Suppressor macrophage treated with lipopolysaccharide for 4 hours (primary cell): ENCODE measurements around the gene WNT5B.

Source experiments
- DNase-seq: peaks from one replicate; pipeline ENCODE4 v3.0.0-alpha.2; 2020

WNT5B gene

DNA sequence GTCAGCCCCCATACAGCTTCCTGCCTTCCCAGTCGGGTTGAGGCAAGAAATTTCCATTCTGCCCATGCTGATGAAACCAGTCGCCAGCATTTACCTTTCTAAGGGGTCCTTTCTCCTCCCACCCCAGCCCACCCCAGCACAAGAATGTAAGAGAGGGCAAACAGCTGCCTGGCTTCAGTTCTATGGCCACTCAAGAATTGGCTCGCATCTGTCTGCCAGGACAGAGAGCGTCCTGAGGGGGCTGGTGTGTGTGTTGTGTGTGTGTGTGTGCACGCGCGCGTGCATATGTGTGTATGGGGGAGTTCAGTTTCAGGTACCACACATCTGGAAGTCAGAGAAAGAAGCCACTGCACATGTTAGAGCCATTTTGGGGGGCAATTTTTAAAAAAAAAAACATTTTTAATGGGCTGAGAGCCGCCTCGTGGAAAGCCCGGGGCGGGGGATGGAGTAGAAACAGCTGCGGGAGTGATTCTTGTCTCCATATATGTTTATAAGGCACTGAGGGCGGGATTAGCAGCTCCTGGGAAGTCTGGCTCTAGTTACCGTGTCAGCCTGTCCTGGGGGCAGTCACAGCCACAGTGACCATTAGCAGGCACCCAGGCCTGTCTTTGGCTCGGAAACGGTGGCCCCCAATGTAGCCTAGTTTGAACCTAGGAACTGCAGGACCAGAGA lies at the start of gene WNT5B:
Gene WNT5B (plus strand): TSS at position 566 of the 672 bp plus-strand sequence. CDS start 2,124 bp downstream, outside the sequence.
- DNase-seq, result no peak

GRCh38 chr12:1579651-1580435 lies 49.2 kb upstream of the WNT5B start:
- no peak for DNase-seq

GRCh38 chr12:1580526-1580925 lies 48.5 kb upstream of the WNT5B start:
- no peak for DNase-seq

GRCh38 chr12:1581973-1582708 lies 46.9 kb upstream of the WNT5B start:
- DNase-seq, result no peak

GRCh38 chr12:1582709-1583050 lies 46.4 kb upstream of the WNT5B start:
- DNase-seq, result no peak

GRCh38 chr12:1583421-1584078 lies 45.5 kb upstream of the WNT5B start:
- DNase-seq, result peak; percentile 93

GRCh38 chr12:1584326-1584725 lies 44.7 kb upstream of the WNT5B start:
- no peak for DNase-seq

DNA sequence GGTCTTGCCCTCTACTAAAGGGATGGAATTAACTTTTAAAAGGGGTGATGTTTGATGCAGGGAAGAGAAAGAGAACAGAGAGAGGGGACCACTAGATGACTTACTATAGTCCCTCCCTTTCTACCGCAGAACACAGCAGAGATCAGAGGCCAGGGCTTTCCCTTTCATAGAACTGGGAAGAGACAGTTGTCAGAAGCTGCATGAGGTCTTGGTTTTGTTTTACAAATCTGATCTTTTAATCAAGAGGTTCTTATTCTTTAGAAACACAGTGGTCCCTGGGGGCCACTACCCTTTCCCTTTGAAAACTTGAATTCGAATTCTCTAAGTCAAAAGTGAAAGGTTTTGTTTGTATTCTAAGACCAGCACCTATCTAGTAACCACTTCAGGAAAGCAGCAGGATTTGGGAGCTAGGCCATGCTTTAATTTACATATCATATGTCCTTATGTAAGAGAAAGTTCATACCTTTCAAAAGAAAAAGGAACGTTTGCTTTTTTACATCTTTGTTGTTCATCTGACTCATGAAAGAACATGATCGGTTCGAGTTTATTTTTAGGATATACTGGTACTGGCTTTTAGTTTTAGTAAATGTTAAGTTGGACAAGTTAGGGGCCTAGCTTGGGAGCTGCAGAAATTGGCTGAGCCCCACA lies 41.0 kb upstream of the WNT5B start:
- no peak for DNase-seq

DNA sequence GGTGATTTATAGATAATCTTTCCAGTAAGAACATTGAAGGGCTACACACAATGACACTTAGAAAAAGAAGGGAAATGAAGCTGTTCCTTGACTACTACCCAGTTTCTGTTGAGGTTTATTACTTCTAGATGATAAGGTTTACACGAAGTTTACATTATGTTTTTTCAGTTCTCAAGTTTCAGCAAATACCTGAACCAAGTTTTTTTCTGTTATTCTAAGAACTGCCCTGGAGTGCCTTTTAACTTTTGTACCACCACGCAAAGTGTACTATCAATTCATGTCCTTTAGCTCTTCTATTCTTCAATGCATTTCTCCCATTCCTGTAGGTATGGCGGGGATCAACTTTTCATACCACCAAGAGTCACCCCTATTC lies 40.5 kb upstream of the WNT5B start:
- DNase-seq, result no peak

DNA sequence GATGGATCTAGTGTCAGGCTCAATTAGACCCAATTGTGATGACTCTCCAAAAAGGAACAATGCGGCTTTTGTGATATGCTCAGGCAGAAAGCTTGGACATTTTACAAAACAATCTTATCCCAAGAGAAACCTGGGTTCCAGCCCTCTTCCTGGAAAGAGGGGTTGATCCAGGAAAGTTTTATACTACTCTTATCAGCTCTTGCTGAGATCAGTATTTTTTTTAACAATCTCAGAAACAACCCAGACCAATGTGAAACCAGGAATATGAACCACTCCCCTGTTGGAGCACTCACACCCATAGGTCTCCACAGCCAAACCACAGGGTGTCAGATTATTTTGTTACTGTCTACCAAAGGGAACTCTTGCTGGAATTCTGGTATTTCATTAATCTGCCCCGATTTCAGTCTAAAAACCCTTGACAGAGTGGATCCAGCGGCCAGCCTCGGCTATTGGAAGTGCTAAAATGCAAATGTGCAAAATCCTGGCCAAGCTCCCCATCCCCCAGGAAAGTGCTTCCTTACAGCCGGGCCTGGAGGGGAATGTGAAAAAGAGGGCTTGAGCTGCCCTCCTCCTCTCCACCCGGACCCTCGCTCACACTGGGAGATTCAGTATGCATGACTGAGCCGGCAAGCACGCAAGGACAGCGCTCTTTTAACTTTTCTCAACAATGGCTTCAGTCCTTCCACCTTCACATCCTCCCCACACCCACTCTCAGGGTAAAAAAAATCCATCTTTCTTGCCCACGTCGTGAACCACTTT lies 38.6 kb upstream of the WNT5B start:
- DNase-seq, result no peak

- DNase-seq, result no peak
These were observed 38.0 kb upstream of the WNT5B start for GRCh38 chr12:1591034-1591433.

- DNase-seq, result no peak
These were observed 37.5 kb upstream of the WNT5B start for GRCh38 chr12:1591543-1591942.

- DNase-seq, result peak; percentile 62
These were observed 36.4 kb upstream of the WNT5B start for GRCh38 chr12:1592444-1593173.

DNA sequence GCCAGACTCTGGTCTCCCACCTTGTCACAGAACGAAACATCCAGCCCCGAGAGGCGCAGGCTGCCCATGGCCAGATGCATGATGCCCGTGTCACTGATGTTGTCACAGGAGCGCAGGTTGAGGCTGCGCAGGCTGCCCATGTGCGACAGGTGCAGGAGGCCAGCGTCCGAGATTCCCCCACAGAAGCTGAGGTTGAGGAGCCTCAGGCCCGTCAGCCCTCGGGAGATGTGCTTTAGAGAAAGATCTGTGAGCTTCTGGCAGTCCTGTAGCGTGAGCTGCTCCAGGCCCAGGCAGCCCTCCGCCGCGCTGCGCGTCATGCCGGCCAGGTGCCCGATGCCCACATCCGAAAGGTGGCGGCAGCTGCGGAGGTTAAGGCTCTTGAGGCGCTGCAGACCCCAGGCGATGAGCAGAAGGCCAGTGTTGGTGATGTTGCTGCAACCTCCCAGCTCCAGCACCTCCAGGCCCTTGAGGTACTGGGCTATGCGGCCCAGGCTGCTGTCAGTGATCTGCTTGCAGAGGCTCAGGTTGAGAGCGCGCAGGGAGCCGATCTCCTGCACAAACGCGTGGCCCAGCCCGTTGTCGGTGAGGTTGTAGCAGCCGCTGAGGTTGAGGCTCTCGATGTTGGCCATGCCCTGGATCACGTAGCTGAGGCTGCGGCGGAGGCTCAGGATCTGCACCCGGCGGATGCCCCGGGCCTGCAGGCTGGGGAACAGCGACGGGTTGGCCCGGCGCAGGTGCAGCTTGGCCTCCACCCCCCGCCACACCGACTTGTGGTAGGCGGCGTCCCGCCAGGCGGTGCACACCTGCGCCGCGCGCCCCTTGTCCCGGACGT lies 35.6 kb upstream of the WNT5B start:
- DNase-seq, result no peak

GRCh38 chr12:1594006-1594260 lies 35.1 kb upstream of the WNT5B start:
- peak; percentile 83 for DNase-seq

GRCh38 chr12:1594261-1595025 lies 34.6 kb upstream of the WNT5B start, which contains the start of gene FBXL14:
Gene FBXL14, minus strand, starts transcription at chr12:1594581. Its CDS starts 515 bp downstream, at chr12:1594066.
- DNase-seq, result peak; percentile 88

GRCh38 chr12:1595026-1595561 lies 33.9 kb upstream of the WNT5B start:
- no peak for DNase-seq

GRCh38 chr12:1595690-1596347 lies 33.2 kb upstream of the WNT5B start:
- no peak for DNase-seq

GRCh38 chr12:1598757-1599156 lies 30.3 kb upstream of the WNT5B start:
- DNase-seq, result no peak
